ENCODE measurements around the gene HLA-DOB. TPM values are rescaled to one million over a fixed set of nuclear protein-coding genes. Genes with fewer than 3 reads are reported as not detected.

The HLA-DOB gene
- total RNA-seq, 6 experiments from 2014 or later, result 0.16 to 0.20 TPM; not detected in 4

DNA sequence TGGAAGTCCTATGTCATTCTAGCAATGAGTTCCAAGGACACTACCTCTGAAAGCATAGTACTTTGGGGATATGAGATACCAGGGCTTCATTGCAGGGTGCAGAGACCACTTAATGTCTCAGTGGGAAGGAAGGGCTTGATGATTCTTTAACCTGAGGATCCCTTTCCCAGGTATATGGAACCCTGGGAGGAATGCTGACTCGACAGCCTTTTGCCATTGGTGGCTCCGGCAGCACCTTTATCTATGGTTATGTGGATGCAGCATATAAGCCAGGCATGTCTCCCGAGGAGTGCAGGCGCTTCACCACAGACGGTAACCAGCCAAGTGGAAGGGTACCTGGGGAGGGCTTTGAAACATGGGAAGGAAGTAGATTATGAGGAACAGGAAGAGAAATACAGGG lies 41.4 kb upstream of the HLA-DOB start:
- intact Hi-C loops (cut with DNase I), result no loop called here
- H3K4me3 ChIP-seq, result no peak overlapping the region
- H3K36me3 ChIP-seq, result peaks cover 0 to 26% (median 3%) of the 10 kb centered on the region in 4 donors
- 82% methylated on average over 4 of the region's 5 CpGs for WGBS (ENCODE audit: insufficient coverage, low coverage, low lambda C conversion rate, missing lambda C conversion rate)
- ATAC-seq (no peak), DNase-seq (no peak)
- H3K27me3 ChIP-seq, result no peaks in the 10 kb centered on the region
- H3K27ac ChIP-seq, result no peak overlapping the region
- H3K4me1 ChIP-seq, result peaks cover 0 to 8% (median 2%) of the 10 kb centered on the region in 4 donors
- H3K9me3 ChIP-seq, result no peaks in the 10 kb centered on the region
- TF ChIP-seq, protein P1, sequence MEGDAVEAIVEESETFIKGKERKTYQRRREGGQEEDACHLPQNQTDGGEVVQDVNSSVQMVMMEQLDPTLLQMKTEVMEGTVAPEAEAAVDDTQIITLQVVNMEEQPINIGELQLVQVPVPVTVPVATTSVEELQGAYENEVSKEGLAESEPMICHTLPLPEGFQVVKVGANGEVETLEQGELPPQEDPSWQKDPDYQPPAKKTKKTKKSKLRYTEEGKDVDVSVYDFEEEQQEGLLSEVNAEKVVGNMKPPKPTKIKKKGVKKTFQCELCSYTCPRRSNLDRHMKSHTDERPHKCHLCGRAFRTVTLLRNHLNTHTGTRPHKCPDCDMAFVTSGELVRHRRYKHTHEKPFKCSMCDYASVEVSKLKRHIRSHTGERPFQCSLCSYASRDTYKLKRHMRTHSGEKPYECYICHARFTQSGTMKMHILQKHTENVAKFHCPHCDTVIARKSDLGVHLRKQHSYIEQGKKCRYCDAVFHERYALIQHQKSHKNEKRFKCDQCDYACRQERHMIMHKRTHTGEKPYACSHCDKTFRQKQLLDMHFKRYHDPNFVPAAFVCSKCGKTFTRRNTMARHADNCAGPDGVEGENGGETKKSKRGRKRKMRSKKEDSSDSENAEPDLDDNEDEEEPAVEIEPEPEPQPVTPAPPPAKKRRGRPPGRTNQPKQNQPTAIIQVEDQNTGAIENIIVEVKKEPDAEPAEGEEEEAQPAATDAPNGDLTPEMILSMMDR (IDR thresholded peaks at IDR 0.05), result no peak
- TF ChIP-seq POLR2A (IDR thresholded peaks at IDR 0.05), result no peak

DNA sequence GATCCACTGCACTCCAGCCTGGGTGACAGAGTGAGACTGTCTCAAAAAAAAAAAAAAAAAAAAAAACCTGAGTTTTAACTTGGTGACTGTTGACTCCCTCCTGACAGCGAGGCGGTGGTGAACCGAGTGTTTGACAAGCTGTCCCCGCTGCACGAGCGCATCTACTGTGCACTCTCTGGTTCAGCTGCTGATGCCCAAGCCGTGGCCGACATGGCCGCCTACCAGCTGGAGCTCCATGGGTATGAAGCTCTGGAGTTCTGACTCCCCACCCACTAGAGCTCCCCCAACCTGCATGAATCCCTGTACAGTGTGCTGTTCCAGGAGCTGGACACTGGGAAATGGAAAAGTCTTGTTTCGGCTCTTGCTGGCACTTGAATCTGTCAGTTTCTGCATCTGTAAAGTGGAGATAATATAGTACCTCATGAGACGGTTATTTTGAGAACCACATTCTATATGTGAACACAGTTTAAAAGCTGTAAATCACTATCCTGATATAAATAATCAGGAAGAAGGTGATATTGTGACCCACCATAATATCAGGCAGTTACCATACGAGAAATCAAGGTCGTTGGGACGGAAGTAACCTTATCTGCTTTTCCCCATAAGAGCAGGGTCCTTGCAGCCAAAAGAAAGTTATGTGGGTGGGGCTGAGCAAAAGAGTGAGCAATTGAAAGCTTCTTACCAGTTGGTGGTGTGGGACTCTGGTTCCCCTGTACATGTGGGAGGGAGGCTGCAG lies 40.5 kb upstream of the HLA-DOB start:
- Histone ChIP-seq H3K27ac (no peak overlapping the region), H3K4me1 (peaks cover 0 to 13% (median 2%) of the 10 kb centered on the region in 4 donors), H3K36me3 (peaks cover 0 to 26% (median 3%) of the 10 kb centered on the region in 4 donors), H3K4me3 (no peak overlapping the region), H3K27me3 (no peaks in the 10 kb centered on the region), H3K9me3 (no peaks in the 10 kb centered on the region)
- intact Hi-C loops (cut with DNase I), result no loop called here
- TF ChIP-seq, protein P1 (IDR thresholded peaks at IDR 0.05), result no peak
- TF ChIP-seq POLR2A (IDR thresholded peaks at IDR 0.05), result no peak
- WGBS (ENCODE audit: insufficient coverage, low coverage, low lambda C conversion rate, missing lambda C conversion rate), result 70% methylated on average over 5 of the region's 14 CpGs
- DNase-seq (no peak), ATAC-seq (no peak)

GRCh38 chr6:32855467-32856174 lies 38.8 kb upstream of the HLA-DOB start:
- Histone ChIP-seq H3K27ac (peak overlapping the region in 2 of 3 donors; percentile 97 to 99), H3K4me1 (peaks cover 0 to 19% (median 4%) of the 10 kb centered on the region in 4 donors), H3K4me3 (peak overlapping the region in 1 of 3 donors; percentile 96), H3K36me3 (peaks cover 0 to 32% (median 3%) of the 10 kb centered on the region in 4 donors), H3K9me3 (no peaks in the 10 kb centered on the region), H3K27me3 (no peaks in the 10 kb centered on the region)
- 58% methylated on average over 8 of the region's 8 CpGs for WGBS (ENCODE audit: insufficient coverage, low coverage, low lambda C conversion rate, missing lambda C conversion rate)
- DNase-seq (no peak), ATAC-seq (no peak)
- intact Hi-C loops (cut with DNase I), result no loop called here
- TF ChIP-seq, protein P1 (IDR thresholded peaks at IDR 0.05), result no peak
- TF ChIP-seq POLR2A (IDR thresholded peaks at IDR 0.05), result no peak

GRCh38 chr6:32854376-32855178 lies 37.8 kb upstream of the HLA-DOB start:
- peak; percentile 38 to 53 (median 48) for ATAC-seq
- peak overlapping the region; percentile 96 to 99 (median 98) for H3K4me3 ChIP-seq
- peaks cover 0 to 19% (median 4%) of the 10 kb centered on the region in 4 donors for H3K4me1 ChIP-seq
- peak in 2 of 3 donors; percentile 56 to 65 for DNase-seq
- no peak for TF ChIP-seq POLR2A (IDR thresholded peaks at IDR 0.05)
- TF ChIP-seq, protein P1 (IDR thresholded peaks at IDR 0.05), result no peak
- H3K36me3 ChIP-seq, result peaks cover 5 to 39% (median 12%) of the 10 kb centered on the region in 4 donors
- intact Hi-C loops (cut with DNase I), result no loop called here
- no peaks in the 10 kb centered on the region for H3K27me3 ChIP-seq
- H3K9me3 ChIP-seq, result no peaks in the 10 kb centered on the region
- 2% methylated on average over 22 of the region's 24 CpGs for WGBS (ENCODE audit: insufficient coverage, low coverage, low lambda C conversion rate, missing lambda C conversion rate)
- peak overlapping the region; percentile 97 to 99 (median 98) for H3K27ac ChIP-seq
